Epithelial cell of esophagus (primary cell): Measurements from ENCODE around the gene TIAM2.

Source experiments
- DNase-seq: peaks from one replicate; pipeline ENCODE4 v3.0.0; 2010; ENCODE audit warnings: low read depth
- H3K4me3 ChIP-seq: 2 replicates; pipeline ENCODE4 v1.5.1; 2011; ENCODE audit warnings: mild to moderate bottlenecking, low read length, control low read depth
- CTCF ChIP-seq: IDR thresholded peaks from 2 replicates; pipeline ENCODE4 v1.5.1; 2011; ENCODE audit warnings: low read depth, mild to moderate bottlenecking, low read length, control low read depth, inconsistent platforms; ENCODE audit not compliant: insufficient read depth; ENCODE audit errors: missing control alignments

TIAM2 gene

DNA sequence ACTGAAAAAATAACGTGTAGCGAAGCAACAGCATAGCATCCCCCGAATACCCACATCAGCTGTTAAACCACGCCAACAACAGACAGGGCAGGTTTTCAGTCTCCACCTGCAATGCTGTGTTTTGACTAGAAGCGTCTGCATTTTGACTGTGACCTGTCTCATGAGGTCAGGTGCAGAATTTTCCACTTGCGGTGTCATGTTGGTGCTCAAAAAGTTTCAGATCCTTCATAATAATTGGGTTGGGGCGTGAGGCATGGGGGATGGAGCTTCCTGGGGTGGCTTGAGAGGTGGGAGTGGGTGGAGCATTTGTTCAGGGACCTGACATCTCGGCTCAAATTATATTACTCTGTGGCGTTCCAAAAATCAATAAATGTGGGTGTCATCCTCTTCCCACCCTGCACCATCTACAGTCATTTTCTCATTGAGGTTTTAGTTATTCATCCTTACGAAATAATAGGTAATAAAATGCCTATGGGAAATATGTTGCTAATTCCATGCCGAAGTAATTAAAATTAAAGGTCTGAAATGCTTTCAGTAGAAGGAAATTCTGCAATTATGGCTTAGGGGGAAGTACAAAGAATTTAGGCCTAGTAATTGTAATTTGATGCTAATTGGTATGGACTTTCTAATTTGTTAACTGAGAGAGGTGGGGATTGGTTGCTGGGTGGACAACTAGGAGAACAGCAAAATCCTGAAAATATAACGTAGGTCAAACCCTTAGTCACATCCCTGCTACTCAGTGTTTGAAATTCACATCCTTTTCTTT is 81.0 kb downstream of the TIAM2 start:
- no peak overlapping the region for H3K4me3 ChIP-seq
- no peak for TF ChIP-seq CTCF
- no peak for DNase-seq

- H3K4me3 ChIP-seq = no peak overlapping the region
- no peak for TF ChIP-seq CTCF
- DNase-seq = no peak
These were observed 82.2 kb downstream of the TIAM2 start for GRCh38 chr6:155077331-155077730.

GRCh38 chr6:155077784-155078183 is 82.7 kb downstream of the TIAM2 start:
- no peak for TF ChIP-seq CTCF
- H3K4me3 ChIP-seq = no peak overlapping the region
- DNase-seq = no peak

DNA sequence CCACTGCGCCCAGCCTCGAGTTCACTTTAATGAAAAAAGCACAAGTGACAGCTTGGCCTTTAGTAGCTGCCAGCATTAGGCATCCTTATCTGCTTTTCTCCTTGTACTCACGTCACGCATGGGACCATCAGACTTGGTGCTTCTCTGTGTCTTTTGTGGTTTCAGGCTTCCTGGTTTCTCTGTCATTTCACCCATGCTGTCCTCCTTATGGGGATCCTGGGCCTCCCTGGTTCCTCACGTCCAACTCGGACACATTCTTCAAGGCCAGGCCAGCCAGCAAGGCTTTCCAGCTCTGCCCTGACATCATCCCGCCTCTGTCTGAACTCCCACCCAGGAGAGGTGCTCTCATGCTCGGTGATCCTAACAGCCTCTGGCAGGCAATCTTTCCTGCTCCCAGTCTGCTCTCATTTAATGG is 83.2 kb downstream of the TIAM2 start:
- H3K4me3 ChIP-seq = no peak overlapping the region
- TF ChIP-seq CTCF = no peak
- DNase-seq = no peak

DNA sequence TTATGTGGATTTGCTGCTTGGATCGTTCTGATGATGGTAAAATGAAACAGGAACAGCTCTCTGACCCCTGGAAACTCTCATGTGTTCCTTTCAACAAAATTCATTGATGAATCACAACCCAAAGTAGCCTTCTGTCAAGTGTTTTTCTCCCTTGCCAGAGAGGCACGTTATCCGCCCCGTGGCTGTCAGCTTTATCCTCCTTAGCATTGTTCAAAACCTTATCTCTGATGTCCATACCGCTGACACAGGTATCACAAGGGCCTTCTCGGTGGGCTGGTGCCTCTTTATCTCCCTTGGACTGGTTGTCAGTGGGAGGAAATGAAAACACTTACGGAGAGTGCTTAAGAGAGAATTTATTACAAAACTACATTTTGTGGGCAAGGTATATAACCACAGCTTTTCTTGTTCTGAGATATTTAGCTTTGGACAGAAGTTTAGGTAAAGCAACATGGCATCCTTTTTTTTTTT is 84.9 kb downstream of the TIAM2 start:
- TF ChIP-seq CTCF = no peak
- no peak for DNase-seq
- H3K4me3 ChIP-seq = no peak overlapping the region

DNA sequence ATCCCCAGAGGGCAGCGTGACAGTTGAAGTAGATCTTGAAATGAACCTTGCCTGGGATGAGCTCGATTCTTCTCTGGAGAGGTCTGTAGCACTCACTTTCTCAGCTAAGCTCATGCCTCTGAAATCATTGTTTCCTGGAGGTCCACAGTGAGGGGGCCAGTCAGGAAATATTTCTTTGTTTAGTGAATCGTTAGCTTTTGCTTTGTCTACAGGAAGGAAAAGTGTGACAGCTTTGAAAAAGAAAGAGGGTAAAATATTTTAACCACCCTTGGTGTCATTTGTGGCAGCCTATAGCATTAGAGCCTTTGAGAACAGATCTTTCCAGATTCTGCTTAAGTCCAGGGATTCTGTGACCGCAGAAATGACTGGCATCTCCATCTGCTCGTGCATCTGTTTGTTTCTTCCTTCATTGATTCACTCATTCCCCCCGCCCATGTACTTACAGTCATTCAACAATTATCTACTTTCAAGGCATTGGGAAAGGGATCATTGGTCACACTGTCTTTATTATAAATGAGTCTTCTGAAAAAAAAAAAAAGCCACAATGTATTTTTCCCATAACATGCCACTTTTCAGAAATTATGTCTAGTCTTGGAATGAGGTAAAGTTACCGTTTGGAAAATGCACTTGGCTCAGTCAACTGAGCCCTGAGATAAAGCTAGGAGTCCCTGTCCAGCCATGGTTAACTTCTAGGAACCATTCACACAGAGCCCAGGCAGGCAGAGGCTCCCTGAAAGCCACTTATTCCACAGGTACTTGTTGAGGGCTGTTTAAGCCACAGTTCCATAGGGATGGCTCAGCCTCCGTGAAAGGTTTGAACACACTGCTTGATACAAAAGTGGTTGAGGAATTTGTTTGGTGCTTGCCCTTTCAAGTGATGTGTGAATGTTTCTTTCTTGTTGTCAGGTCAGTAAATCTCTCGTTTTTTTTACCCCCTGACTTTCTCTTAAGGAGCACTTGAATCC is 86.0 kb downstream of the TIAM2 start:
- no peak overlapping the region for H3K4me3 ChIP-seq
- no peak for DNase-seq
- TF ChIP-seq CTCF = no peak
